Activated B cell treated with CpG ODN at 0.5 μM for 24 hours (primary cell): ENCODE data around the gene ZNF611. TPM values are rescaled to one million over a fixed set of nuclear protein-coding genes. Genes with fewer than 3 reads are reported as not detected.
"Not testable (repeated sequence)": the region's sequence is repeated elsewhere in the genome, so short reads cannot be mapped to it uniquely, and the experiment has no call there.

Source experiments
- ATAC-seq: fragments of 200-7000 bp; cut with Tn5 transposase; one replicate; pipeline ENCODE4 v1.10.0; 2021; ENCODE audit warnings: low read depth, mild to moderate bottlenecking, moderate library complexity
- CTCF ChIA-PET: fragments of 350-600 bp; sonication (Branson Sonifier 250); formaldehyde crosslinking; loops from one replicate; lab custom pipeline; 2021; ENCODE audit warnings: antibody characterized with exemption; lab: Charles Lee
- POLR2A ChIA-PET: fragments of 350-600 bp; sonication (Branson Sonifier 250); formaldehyde crosslinking; loops from one replicate; lab custom pipeline; 2021; ENCODE audit warnings: antibody characterized with exemption; lab: Charles Lee
- DNase-seq: peaks from one replicate; pipeline ENCODE4 v3.0.0; 2022
- H3K27ac Mint-ChIP-seq: one replicate; pipeline ENCODE4 v1.8.0; 2020; ENCODE audit warnings: mixed read lengths
- H3K27me3 Mint-ChIP-seq: one replicate; pipeline ENCODE4 v1.8.0; 2021; ENCODE audit warnings: mixed read lengths
- H3K36me3 Mint-ChIP-seq: one replicate; pipeline ENCODE4 v1.8.0; 2021; ENCODE audit warnings: low read depth, mixed read lengths
- H3K4me1 Mint-ChIP-seq: one replicate; pipeline ENCODE4 v1.8.0; 2021; ENCODE audit warnings: mixed read lengths
- H3K4me3 Mint-ChIP-seq: one replicate; pipeline ENCODE4 v1.8.0; 2020; ENCODE audit warnings: mild to moderate bottlenecking, mixed read lengths
- H3K9me3 Mint-ChIP-seq: one replicate; pipeline ENCODE4 v1.8.0; 2020; ENCODE audit warnings: mixed read lengths
- intact Hi-C: fragments of 100-400 bp; cut with micrococcal nuclease; formaldehyde crosslinking; loops from one replicate; pipeline ENCODE4 v1.15.1; 2024
- total RNA-seq: library from RNA; stranded (reverse); gene quantifications from 2 replicates; pipeline ENCODE4 v1.2.3, GENCODE V29; 2022
- TF ChIP-seq, protein P1 (sequence below): fragments of 200-600 bp; IDR thresholded peaks from one replicate; pipeline ENCODE4 v1.8.0; 2022; ENCODE audit warnings: antibody characterized with exemption, mild to moderate bottlenecking

ZNF611 gene
- 33.5 and 41.9 TPM in 2 replicates for total RNA-seq

DNA sequence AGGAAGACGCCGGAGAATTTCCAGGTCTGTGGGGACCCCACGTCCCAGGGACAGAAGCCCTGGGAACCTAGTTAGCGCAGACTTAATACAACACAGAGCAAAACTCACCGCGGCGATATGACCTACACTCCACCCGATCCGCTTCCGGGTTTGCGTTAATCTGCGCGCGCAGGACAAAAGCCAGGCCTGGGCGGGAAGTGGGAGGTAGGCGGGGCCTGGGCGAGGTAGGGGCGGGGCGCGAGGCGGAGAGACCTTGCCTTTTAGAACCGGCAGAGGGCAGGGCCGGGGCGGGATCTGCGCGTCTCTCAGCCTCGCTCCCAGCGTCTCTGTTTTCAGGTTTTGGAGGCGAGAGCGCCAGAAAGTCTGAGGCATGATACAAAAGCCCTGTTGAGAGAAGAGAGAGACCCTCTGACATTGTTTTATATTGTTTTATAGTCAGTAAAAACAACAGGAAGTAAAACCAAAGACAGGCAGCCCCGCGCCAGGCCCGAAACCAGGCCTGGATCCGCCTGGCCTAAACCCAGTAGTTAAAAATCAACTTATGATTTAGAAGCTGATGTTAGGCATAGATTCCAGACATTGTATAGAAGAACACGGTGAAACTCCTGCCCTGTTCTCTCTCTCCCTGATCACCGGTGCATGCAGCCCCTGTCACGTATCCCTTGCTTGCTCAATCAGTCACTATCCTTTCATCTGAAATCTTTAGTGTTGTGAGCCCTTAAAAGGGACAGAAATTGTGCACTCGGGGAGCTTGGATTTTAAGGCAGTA lies at the start of gene ZNF611:
Gene ZNF611, minus strand, starts transcription at position 152 of the 769 bp plus-strand sequence. CDS start 19,150 bp downstream, outside the sequence.
- TF ChIP-seq, protein P1, sequence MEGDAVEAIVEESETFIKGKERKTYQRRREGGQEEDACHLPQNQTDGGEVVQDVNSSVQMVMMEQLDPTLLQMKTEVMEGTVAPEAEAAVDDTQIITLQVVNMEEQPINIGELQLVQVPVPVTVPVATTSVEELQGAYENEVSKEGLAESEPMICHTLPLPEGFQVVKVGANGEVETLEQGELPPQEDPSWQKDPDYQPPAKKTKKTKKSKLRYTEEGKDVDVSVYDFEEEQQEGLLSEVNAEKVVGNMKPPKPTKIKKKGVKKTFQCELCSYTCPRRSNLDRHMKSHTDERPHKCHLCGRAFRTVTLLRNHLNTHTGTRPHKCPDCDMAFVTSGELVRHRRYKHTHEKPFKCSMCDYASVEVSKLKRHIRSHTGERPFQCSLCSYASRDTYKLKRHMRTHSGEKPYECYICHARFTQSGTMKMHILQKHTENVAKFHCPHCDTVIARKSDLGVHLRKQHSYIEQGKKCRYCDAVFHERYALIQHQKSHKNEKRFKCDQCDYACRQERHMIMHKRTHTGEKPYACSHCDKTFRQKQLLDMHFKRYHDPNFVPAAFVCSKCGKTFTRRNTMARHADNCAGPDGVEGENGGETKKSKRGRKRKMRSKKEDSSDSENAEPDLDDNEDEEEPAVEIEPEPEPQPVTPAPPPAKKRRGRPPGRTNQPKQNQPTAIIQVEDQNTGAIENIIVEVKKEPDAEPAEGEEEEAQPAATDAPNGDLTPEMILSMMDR = no peak
- CTCF ChIA-PET = no interaction called here
- H3K36me3 Mint-ChIP-seq = peaks cover 3% of the 10 kb centered on the region
- peak within 1 kb of the TSS; percentile 92 for H3K4me3 Mint-ChIP-seq
- POLR2A ChIA-PET = interaction anchor here (0.6 to 1.2 kb wide), 2 partner anchors 87 to 163 kb away, joined by 3 to 9 read pairs; partner anchors contain the start of gene ZNF320
- H3K4me1 Mint-ChIP-seq = peaks cover 21% of the 10 kb centered on the region
- no peaks in the 10 kb centered on the region for H3K9me3 Mint-ChIP-seq
- no peaks in the 10 kb centered on the region for H3K27me3 Mint-ChIP-seq
- peak; percentile 99 for DNase-seq
- peak; percentile 97 for ATAC-seq
- peak within 1 kb of the TSS; percentile 88 for H3K27ac Mint-ChIP-seq
- intact Hi-C loops = loop anchor here (1.0 to 5.0 kb wide), 10 partner anchors 44 to 630 kb away; partner anchors contain the start of genes ZNF525, ZNF600, ZNF610 and ZNF616

- POLR2A ChIA-PET, DNase-seq, H3K4me3 Mint-ChIP-seq, ATAC-seq, CTCF ChIA-PET, H3K27ac Mint-ChIP-seq, H3K9me3 Mint-ChIP-seq, H3K27me3 Mint-ChIP-seq: not testable (repeated sequence)
- intact Hi-C loops = loop anchor here (10.0 kb wide), 1 partner anchor 88 kb away; no protein-coding TSS in a partner anchor
- Mint-ChIP-seq H3K36me3 (peaks cover 51% of the 10 kb centered on the region), H3K4me1 (peaks cover 39% of the 10 kb centered on the region)
These were observed 48.0 kb upstream of the ZNF611 start for GRCh38 chr19:52782864-52783263.

DNA sequence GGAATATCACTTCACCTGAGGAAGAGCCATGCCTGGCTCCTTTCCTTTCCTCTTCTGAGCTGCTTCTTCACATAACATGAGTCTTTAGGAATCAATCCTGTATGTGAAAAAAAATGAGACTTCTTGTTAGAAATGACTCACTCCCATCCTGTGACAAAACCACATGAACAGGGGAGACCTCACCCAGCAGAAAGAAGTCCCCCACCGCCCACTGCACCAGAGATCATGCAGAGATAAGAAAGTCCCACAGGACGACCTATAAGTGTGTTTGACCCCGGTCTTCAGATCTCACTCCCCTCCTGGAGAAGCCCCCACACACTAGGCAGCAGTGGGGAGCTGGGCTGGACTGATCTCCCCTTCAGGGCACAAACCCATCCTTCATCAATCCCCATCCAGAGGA lies 44.0 kb upstream of the ZNF611 start:
- Mint-ChIP-seq H3K27ac (no peak overlapping the region), H3K4me1 (peaks cover 8% of the 10 kb centered on the region), H3K4me3 (no peak overlapping the region), H3K9me3 (peaks cover 6% of the 10 kb centered on the region), H3K36me3 (peaks cover 74% of the 10 kb centered on the region), H3K27me3 (no peaks in the 10 kb centered on the region)
- DNase-seq (no peak), ATAC-seq (no peak)
- TF ChIP-seq, protein P1 = no peak
- CTCF ChIA-PET = no interaction called here
- intact Hi-C loops = no loop called here
- POLR2A ChIA-PET = no interaction called here

- H3K4me3 Mint-ChIP-seq, H3K27ac Mint-ChIP-seq, H3K36me3 Mint-ChIP-seq, CTCF ChIA-PET, POLR2A ChIA-PET, H3K27me3 Mint-ChIP-seq, intact Hi-C loops, DNase-seq, H3K4me1 Mint-ChIP-seq, ATAC-seq: not testable (repeated sequence)
- H3K9me3 Mint-ChIP-seq = peaks cover 11% of the 10 kb centered on the region
These were observed 21.6 kb upstream of the ZNF611 start for GRCh38 chr19:52756447-52756846.

DNA sequence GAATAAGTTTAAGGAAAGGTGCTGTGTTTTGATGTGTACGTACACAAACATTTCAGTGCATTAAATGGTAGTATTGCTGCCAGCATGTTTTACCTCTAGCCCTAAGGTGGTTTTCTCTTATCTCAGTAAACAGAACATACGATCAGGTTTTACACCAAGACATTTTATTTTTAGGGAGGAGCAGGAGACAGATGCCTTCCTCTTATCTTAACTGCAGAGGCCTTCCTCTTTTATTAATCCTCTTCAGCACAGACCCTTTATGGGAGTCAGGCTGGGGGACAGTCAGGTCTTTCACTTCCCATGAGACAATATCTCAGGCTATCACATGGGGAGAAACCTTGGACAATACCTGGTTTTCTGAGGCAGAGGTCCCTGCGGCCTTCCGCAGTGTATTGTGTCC lies 14.9 kb upstream of the ZNF611 start:
- no peak for DNase-seq
- TF ChIP-seq, protein P1 = no peak
- H3K4me3 Mint-ChIP-seq = no peak overlapping the region
- H3K9me3 Mint-ChIP-seq = no peaks in the 10 kb centered on the region
- H3K4me1 Mint-ChIP-seq = no peaks in the 10 kb centered on the region
- no peaks in the 10 kb centered on the region for H3K36me3 Mint-ChIP-seq
- ATAC-seq = no peak
- no peaks in the 10 kb centered on the region for H3K27me3 Mint-ChIP-seq
- no peak overlapping the region for H3K27ac Mint-ChIP-seq
- ChIA-PET CTCF (interaction anchor here (1.0 to 3.3 kb wide), 2 partner anchors 501 to 502 kb away, joined by 5 to 12 read pairs; no protein-coding TSS in a partner anchor), POLR2A (no interaction called here)
- intact Hi-C loops = loop anchor here (5.0 kb wide), 1 partner anchor 612 kb away; the partner anchor contains the start of gene ZNF616
